ENCODE data around the gene OSTF1.

OSTF1 gene

DNA sequence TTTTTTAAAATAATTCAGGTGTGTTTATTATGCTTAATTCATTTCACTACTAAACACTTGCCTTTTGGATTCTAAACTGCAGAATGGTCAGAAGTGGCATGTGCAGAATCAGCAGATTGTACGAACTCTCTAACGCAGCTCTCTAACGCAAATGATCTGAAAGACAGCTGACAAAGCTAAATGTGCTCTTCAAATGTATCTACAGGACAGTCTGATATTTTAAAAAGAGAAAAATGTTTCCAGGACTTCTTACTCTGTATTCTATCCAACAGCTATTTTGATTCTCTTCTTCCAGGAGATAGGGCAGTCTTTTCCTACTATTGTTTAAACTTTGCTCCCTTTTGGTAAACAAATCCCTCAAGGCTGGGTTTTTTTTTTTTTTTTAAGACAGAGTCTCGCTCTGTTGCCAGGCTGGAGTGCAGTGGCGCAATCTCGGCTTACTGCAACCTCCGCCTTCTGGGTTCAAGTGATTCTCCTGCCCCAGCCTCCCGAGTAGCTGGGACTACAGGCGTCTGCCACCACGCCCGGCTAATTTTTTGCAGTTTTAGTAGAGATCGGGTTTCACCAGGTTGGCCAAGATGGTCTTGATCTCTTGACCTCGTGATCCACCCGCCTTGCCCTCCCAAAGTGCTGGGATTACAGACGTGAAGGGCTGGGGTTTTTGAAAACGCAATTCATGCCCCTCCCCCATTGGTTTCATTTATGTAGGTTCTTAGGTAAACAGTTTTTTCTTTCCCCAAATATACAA is 1.6 kb upstream of the OSTF1 start:
- no peak for DNase-seq

DNA sequence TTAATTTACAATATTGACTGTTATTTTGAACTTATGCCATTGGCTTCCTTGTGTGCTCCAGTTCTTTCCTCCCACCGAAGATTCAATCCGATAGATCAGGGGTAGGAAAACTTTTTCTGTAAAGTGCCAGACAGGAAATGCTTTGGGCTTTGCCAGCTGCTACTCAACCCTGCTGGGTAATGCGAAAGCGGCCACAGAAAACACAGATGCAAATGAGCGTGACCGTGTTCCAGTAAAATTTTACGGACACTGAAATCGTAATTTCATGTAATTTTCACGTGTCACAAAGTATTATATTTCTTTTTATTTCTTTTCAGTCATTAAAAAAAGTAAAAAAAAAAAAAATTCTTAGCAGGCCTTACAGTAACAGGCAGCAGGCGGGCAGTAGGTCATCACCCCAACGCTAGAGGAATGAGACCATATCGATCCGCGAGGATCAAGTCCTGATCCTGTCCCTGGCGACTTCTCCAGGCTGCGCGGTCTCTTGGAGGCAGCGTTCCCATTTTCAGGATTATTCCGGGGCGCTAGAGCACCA is 958 bp upstream of the OSTF1 start:
- DNase-seq, result no peak

DNA sequence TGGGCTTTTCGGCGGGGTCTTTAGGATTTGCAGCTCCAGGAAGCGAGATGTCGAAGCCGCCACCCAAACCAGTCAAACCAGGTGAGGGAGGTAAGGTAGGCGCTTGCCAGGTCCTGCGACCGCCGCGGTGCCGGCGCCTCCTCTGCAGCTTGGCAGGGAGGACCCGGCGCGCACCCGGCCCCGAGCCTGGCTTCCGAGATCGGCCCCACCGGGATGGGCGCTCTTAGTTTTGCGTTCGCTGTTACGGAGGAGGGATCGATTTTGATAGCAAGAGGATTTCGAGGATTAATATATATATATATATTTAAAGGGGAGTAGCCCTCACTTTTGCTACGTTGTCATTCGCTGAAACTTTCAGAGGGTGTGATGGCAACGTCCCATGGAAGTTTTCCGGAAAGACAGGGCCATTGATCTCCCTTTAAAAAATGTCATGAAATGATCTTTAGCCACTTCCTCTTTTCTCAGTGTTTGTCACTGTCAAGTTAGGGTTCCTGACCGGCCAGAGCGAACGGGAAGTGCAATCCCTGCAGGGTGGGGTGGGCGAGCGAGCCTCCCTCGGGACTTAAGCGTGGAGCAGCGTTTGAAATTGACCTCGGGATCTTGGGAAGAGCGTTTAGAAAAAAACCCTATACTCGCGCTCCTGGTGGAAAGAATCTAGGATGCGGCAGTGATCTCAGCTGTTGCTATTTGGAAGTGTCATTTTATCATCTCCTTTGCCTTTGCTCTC is 495 bp downstream of the OSTF1 start:
- peak; percentile 68 for DNase-seq

- no peak for DNase-seq
Measured at GRCh38 chr9:75089373-75089766, 1.1 kb downstream of the OSTF1 start.

GRCh38 chr9:75090579-75090978 is 2.3 kb downstream of the OSTF1 start:
- no peak for DNase-seq

DNA sequence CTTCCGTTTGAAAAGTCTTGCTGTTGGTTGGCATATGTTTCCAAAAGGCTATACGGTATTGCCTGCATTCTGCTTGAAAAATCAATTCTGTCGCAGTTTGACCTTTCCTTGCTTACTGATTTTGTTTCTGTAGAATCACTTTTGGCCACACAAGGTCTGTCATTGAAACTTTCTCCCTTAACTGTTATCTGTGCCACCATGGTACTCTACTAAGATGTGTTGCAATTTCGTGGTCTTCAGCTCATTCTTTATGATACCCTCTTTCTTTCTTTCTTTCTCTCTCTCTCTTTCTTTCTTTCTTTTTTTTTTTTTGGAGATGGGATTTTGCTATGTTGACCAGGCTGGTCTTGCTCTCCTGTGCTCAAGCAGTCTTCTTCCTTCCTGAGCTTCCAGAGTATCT is 4.5 kb downstream of the OSTF1 start:
- DNase-seq, result no peak

- DNase-seq, result no peak
Measured at GRCh38 chr9:75096796-75097195, 8.5 kb downstream of the OSTF1 start.

- no peak for DNase-seq
Measured at GRCh38 chr9:75101004-75101588, 12.8 kb downstream of the OSTF1 start.

GRCh38 chr9:75102177-75102790 is 14.0 kb downstream of the OSTF1 start:
- no peak for DNase-seq

- DNase-seq, result no peak
Measured at GRCh38 chr9:75104607-75105006, 16.3 kb downstream of the OSTF1 start.

DNA sequence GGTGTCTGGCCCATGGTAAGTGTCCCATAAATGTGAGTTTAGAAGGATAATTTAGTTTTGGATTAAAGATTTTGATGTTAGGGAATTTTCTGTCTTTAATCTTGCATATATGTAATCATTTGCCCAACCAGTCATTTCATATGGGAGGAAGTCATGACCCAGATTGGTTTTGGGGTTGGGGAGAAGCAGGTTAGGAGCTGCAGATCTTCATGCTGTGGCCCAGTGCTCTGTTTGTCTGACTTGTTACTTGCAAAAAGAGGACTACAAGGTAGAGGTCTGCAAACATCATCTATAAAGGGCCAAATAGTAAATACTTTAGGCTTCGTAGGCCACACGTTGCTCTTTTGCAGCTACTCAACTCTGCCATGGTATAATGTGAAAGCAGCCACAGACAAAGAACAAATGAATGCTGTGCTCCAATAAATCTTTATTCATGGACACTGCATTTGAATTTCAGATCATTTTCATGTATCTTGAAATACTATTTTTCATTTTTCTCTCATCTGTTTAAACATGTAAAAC is 16.8 kb downstream of the OSTF1 start:
- DNase-seq, result no peak

- no peak for DNase-seq
Measured at GRCh38 chr9:75105841-75106240, 17.5 kb downstream of the OSTF1 start.

DNA sequence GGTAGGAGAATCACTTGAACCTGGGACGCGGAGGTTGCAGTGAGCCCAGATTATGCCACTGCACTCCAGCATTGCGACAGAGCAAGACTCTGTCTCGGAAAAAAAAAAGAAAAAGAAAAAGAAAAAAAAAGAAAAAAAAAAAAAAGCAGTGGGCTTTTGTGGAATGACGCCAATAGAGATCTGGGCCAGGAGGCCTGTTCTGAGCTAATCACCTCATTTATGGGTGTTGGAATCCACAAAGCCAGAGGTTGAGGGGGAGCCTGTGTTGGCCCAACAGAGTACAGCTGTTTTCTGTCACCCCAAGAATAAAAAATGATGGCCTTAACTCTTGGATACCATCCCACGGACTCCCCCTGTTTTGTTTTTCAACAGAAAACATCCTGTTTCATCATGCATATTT is 18.5 kb downstream of the OSTF1 start:
- no peak for DNase-seq

DNA sequence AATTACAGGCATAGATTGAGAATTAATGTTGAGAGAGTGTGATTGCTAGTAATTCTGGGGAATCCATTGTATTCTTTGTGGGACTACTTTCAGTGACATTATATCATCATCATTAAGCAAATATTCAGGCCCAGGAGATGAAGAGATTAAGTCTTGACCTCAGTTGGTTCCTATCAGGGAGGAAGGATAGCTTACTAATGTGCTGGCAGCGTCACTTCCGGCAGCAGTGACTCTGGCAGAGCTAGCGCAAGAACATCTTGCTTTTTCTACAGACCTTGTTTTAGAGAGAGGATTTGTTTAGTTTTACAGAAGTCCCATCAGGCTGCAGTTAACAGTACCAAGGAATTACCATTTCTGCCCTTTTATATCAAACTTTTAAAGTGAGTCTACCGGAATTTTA is 20.3 kb downstream of the OSTF1 start:
- DNase-seq, result no peak

GRCh38 chr9:75109210-75109839 is 21.0 kb downstream of the OSTF1 start:
- no peak for DNase-seq

DNA sequence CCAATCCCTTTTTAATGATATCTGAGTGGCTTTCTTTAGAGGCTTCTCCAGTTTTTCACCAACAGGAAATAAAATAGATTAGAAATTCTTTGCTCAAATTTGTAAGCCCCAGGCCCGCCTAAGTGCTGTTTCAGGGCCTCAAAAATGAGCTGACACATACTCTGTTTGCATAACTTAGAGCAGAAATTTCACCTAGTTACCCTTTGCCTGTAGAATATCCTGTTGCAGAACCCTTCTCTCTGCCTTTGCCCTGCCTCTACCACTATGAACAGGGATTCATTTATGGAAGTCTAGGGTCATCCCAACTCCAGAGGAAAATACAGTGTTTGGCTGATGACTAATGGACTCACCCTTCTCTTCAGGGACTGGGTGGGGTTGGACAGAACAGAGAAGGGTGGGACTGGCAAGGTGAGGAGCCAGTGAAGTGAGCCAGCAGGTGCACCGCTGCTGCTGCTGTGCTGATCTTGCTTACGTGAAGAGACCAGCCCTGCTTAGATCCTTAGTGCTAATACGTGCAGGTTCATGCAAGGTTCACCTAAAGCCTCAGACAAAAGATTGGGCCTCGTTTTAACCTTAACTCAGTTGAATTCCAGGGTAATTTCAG is 22.8 kb downstream of the OSTF1 start:
- DNase-seq, result no peak

- no peak for DNase-seq
Measured at GRCh38 chr9:75112789-75113188, 24.5 kb downstream of the OSTF1 start.

GRCh38 chr9:75116306-75116705 is 28.0 kb downstream of the OSTF1 start:
- no peak for DNase-seq

DNA sequence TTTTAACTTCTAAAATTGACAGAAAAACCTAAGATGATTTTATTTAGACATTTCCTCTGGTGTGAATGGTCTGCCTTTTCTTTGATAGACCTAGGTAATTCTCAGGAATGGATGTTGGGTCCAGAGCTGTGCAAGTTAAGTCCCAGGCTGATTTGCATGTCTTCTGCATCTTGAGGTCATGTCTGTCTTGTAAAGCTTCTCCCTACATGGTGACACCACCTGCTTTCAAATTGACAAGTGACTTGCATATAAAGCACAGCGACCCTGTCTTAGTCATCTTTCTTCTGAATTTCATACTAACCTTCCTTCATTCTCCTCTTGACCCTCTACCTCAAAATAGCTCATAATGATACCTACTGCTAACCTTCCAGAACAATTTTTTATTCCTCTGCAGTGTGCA is 29.2 kb downstream of the OSTF1 start:
- DNase-seq, result no peak

DNA sequence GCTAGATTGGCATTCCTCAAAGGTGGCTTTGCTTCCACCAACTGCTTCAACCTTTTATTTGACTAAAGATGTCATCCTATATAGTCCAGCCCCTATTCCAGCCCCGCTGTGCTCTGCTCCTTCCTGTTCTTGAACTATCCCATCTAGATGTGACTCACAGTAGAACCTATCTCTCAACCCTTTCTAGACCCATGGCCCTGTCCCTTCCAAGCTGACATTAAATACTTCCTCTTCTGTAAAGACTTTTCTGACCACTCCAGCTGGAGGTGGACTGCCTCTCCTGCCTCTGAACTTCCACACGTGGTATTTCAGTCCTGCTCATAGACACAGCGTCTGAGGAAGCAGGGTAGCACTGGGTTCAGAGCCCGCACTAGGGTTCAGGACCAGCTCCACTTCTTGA is 32.4 kb downstream of the OSTF1 start:
- no peak for DNase-seq

GRCh38 chr9:75121914-75122558 is 33.7 kb downstream of the OSTF1 start:
- DNase-seq, result no peak

DNA sequence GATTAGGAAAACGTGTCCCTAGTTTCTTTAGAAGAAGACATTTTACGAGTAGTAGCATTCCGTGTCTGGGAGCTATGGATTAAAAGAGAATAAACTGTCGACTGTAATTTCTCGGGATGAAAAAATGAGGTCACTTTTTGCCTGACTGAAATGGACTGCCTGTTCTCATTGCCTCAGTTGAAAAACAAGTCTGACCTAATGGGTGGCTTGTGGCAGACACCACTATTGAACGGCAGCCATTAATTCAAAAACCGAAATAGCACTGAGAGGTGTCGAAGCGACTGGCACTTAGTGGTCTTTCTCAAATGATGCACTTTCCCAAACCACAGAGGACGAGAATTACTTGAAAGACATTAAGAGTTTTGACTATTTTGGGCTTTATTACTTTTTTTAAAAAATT is 35.4 kb downstream of the OSTF1 start:
- DNase-seq, result no peak

All from left hindlimb (tissue), 1 donor.